ENCODE results near the gene DENND4A.

DENND4A gene

GRCh38 chr15:65757256-65757655 lies 34.8 kb downstream of the DENND4A start (continued):
- TF ChIP-seq PRDM2 (tag by site-specific recombination; IDR thresholded peaks at IDR 0.05; ENCODE audit: borderline replicate concordance) (no peak), ZEB2 (tag by site-specific recombination; IDR thresholded peaks at IDR 0.05) (no peak), WT1 (tag by site-specific recombination; IDR thresholded peaks at IDR 0.05) (peak; percentile 99), ZNF701 (tag by site-specific recombination; IDR thresholded peaks at IDR 0.05) (no peak), ZNF704 (tag by site-specific recombination; IDR thresholded peaks at IDR 0.05) (no peak), ZNF548 (tag by site-specific recombination; IDR thresholded peaks at IDR 0.05) (no peak), ZNF202 (tag by site-specific recombination; IDR thresholded peaks at IDR 0.05; ENCODE audit: borderline replicate concordance) (no peak), INSM2 (tag by site-specific recombination; IDR thresholded peaks at IDR 0.05) (no peak), ZNF530 (tag by site-specific recombination; IDR thresholded peaks at IDR 0.05; ENCODE audit: low read depth) (no peak), ZNF350 (tag by site-specific recombination; IDR thresholded peaks at IDR 0.05) (no peak), ZBTB17 (tag by site-specific recombination; IDR thresholded peaks at IDR 0.05) (0 out of 2 replicates have a peak, but pooled peaks have one; percentile 31), ZNF391 (tag by site-specific recombination; IDR thresholded peaks at IDR 0.05; ENCODE audit: borderline replicate concordance, low read depth) (no peak), ZNF768 (tag by site-specific recombination; IDR thresholded peaks at IDR 0.05) (no peak), ZNF311 (tag by site-specific recombination; IDR thresholded peaks at IDR 0.05; ENCODE audit: borderline replicate concordance) (no peak), ZNF561 (tag by site-specific recombination; IDR thresholded peaks at IDR 0.05; ENCODE audit: borderline replicate concordance) (no peak), ZNF423 (tag by site-specific recombination; IDR thresholded peaks at IDR 0.05) (no peak), ZNF37A (tag by site-specific recombination; IDR thresholded peaks at IDR 0.05) (no peak)
- TF ChIP-seq, protein P1, sequence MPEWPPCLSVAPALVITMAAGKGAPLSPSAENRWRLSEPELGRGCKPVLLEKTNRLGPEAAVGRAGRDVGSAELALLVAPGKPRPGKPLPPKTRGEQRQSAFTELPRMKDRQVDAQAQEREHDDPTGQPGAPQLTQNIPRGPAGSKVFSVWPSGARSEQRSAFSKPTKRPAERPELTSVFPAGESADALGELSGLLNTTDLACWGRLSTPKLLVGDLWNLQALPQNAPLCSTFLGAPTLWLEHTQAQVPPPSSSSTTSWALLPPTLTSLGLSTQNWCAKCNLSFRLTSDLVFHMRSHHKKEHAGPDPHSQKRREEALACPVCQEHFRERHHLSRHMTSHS (tag by site-specific recombination; IDR thresholded peaks at IDR 0.05), result no peak
- TF ChIP-seq, protein P2, sequence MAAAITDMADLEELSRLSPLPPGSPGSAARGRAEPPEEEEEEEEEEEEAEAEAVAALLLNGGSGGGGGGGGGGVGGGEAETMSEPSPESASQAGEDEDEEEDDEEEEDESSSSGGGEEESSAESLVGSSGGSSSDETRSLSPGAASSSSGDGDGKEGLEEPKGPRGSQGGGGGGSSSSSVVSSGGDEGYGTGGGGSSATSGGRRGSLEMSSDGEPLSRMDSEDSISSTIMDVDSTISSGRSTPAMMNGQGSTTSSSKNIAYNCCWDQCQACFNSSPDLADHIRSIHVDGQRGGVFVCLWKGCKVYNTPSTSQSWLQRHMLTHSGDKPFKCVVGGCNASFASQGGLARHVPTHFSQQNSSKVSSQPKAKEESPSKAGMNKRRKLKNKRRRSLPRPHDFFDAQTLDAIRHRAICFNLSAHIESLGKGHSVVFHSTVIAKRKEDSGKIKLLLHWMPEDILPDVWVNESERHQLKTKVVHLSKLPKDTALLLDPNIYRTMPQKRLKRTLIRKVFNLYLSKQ (tag by site-specific recombination; IDR thresholded peaks at IDR 0.05; ENCODE audit: borderline replicate concordance), result no peak
- TF ChIP-seq, protein P3, sequence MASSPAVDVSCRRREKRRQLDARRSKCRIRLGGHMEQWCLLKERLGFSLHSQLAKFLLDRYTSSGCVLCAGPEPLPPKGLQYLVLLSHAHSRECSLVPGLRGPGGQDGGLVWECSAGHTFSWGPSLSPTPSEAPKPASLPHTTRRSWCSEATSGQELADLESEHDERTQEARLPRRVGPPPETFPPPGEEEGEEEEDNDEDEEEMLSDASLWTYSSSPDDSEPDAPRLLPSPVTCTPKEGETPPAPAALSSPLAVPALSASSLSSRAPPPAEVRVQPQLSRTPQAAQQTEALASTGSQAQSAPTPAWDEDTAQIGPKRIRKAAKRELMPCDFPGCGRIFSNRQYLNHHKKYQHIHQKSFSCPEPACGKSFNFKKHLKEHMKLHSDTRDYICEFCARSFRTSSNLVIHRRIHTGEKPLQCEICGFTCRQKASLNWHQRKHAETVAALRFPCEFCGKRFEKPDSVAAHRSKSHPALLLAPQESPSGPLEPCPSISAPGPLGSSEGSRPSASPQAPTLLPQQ (tag by site-specific recombination; IDR thresholded peaks at IDR 0.05), result no peak
- TF ChIP-seq, protein P4, sequence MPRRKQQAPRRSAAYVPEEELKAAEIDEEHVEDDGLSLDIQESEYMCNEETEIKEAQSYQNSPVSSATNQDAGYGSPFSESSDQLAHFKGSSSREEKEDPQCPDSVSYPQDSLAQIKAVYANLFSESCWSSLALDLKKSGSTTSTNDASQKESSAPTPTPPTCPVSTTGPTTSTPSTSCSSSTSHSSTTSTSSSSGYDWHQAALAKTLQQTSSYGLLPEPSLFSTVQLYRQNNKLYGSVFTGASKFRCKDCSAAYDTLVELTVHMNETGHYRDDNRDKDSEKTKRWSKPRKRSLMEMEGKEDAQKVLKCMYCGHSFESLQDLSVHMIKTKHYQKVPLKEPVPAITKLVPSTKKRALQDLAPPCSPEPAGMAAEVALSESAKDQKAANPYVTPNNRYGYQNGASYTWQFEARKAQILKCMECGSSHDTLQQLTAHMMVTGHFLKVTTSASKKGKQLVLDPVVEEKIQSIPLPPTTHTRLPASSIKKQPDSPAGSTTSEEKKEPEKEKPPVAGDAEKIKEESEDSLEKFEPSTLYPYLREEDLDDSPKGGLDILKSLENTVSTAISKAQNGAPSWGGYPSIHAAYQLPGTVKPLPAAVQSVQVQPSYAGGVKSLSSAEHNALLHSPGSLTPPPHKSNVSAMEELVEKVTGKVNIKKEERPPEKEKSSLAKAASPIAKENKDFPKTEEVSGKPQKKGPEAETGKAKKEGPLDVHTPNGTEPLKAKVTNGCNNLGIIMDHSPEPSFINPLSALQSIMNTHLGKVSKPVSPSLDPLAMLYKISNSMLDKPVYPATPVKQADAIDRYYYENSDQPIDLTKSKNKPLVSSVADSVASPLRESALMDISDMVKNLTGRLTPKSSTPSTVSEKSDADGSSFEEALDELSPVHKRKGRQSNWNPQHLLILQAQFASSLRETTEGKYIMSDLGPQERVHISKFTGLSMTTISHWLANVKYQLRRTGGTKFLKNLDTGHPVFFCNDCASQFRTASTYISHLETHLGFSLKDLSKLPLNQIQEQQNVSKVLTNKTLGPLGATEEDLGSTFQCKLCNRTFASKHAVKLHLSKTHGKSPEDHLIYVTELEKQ (tag by site-specific recombination; IDR thresholded peaks at IDR 0.05; ENCODE audit: borderline replicate concordance), result no peak; the same call in 1 of the 2 replicates
- TF ChIP-seq, protein P5, sequence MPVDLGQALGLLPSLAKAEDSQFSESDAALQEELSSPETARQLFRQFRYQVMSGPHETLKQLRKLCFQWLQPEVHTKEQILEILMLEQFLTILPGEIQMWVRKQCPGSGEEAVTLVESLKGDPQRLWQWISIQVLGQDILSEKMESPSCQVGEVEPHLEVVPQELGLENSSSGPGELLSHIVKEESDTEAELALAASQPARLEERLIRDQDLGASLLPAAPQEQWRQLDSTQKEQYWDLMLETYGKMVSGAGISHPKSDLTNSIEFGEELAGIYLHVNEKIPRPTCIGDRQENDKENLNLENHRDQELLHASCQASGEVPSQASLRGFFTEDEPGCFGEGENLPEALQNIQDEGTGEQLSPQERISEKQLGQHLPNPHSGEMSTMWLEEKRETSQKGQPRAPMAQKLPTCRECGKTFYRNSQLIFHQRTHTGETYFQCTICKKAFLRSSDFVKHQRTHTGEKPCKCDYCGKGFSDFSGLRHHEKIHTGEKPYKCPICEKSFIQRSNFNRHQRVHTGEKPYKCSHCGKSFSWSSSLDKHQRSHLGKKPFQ (tag by site-specific recombination; IDR thresholded peaks at IDR 0.05), result peak; percentile 91

All from HEK293 (cell line).